Skeletal muscle tissue (tissue), 4 donors: ENCODE results near the gene CHD5. TPM values are rescaled to one million over a fixed set of nuclear protein-coding genes. Genes with fewer than 3 reads are reported as not detected.

Experiments used
- H3K27ac ChIP-seq: one replicate; pipeline ENCODE4 v1.7.0; 2013; ENCODE audit warnings: mild to moderate bottlenecking, low read depth, low read length, inconsistent platforms
- H3K27me3 ChIP-seq, 3 donors: one replicate each; pipeline ENCODE4 v1.7.0; 2013; ENCODE audit warnings: low read length in 3 of 3; ENCODE audit not compliant: control insufficient read depth in 3 of 3, insufficient read depth in 3 of 3
- H3K36me3 ChIP-seq, 3 donors: one replicate each; pipeline ENCODE4 v1.7.0; 2013; ENCODE audit warnings: low read length in 3 of 3; ENCODE audit not compliant: control insufficient read depth in 3 of 3, insufficient read depth in 3 of 3
- H3K4me1 ChIP-seq, 3 donors: one replicate each; pipeline ENCODE4 v1.7.0; 2013; ENCODE audit warnings: low read length in 3 of 3, mild to moderate bottlenecking in 3 of 3; ENCODE audit not compliant: control insufficient read depth in 3 of 3, insufficient read depth in 3 of 3
- H3K4me3 ChIP-seq, 3 donors: one replicate each; pipeline ENCODE4 v1.7.0; 2013; ENCODE audit warnings: low read length in 3 of 3
- H3K9ac ChIP-seq, 3 donors: one replicate each; pipeline ENCODE4 v1.7.0; 2013; ENCODE audit warnings: low read length in 3 of 3, mild to moderate bottlenecking in 3 of 3, moderate library complexity in 2 of 3, low read depth in 1 of 3
- H3K9me3 ChIP-seq, 3 donors: one replicate each; pipeline ENCODE4 v1.7.0; 2013; ENCODE audit warnings: low read length in 3 of 3; ENCODE audit not compliant: control insufficient read depth in 3 of 3
- total RNA-seq: library from RNA; depleted of rRNA; stranded (reverse); fragments of >200 nt; gene quantifications from one replicate; pipeline ENCODE4 v1.2.3, GENCODE V29; 2014
- donor health status: Osteomylitis.

The CHD5 gene
- total RNA-seq, 1 donor from 2014 or later: not detected

GRCh38 chr1:6111991-6112689 is 68.0 kb downstream of the CHD5 start:
- no peak overlapping the region for H3K4me3 ChIP-seq
- no peak overlapping the region for H3K27ac ChIP-seq
- H3K9me3 ChIP-seq: peaks cover 3 to 4% (median 4%) of the 10 kb centered on the region in 3 donors
- no peak overlapping the region for H3K9ac ChIP-seq
- H3K4me1 ChIP-seq: no peaks in the 10 kb centered on the region
- peaks cover 18 to 36% (median 33%) of the 10 kb centered on the region in 3 donors for H3K27me3 ChIP-seq
- no peaks in the 10 kb centered on the region for H3K36me3 ChIP-seq

GRCh38 chr1:6111571-6111970 is 68.5 kb downstream of the CHD5 start:
- Histone ChIP-seq H3K9me3 (peaks cover 3 to 4% (median 4%) of the 10 kb centered on the region in 3 donors), H3K36me3 (no peaks in the 10 kb centered on the region), H3K27ac (no peak overlapping the region), H3K9ac (no peak overlapping the region), H3K4me1 (no peaks in the 10 kb centered on the region), H3K4me3 (no peak overlapping the region), H3K27me3 (peaks cover 18 to 36% (median 33%) of the 10 kb centered on the region in 3 donors)

GRCh38 chr1:6110326-6110725 is 69.8 kb downstream of the CHD5 start:
- Histone ChIP-seq H3K4me1 (no peaks in the 10 kb centered on the region), H3K9me3 (peaks cover under 1 to 1% (median under 1%) of the 10 kb centered on the region in 3 donors), H3K9ac (no peak overlapping the region), H3K36me3 (no peaks in the 10 kb centered on the region), H3K4me3 (no peak overlapping the region), H3K27me3 (peaks cover 18 to 36% (median 33%) of the 10 kb centered on the region in 3 donors), H3K27ac (no peak overlapping the region)

- Histone ChIP-seq H3K9me3 (no peaks in the 10 kb centered on the region), H3K36me3 (no peaks in the 10 kb centered on the region), H3K27ac (no peak overlapping the region), H3K9ac (no peak overlapping the region), H3K4me3 (no peak overlapping the region), H3K27me3 (peaks cover 21 to 43% (median 35%) of the 10 kb centered on the region in 3 donors), H3K4me1 (no peaks in the 10 kb centered on the region)
These were observed 70.4 kb downstream of the CHD5 start for GRCh38 chr1:6109688-6110087.

- H3K27me3 ChIP-seq: peaks cover 22 to 44% (median 39%) of the 10 kb centered on the region in 3 donors
- H3K9me3 ChIP-seq: no peaks in the 10 kb centered on the region
- no peak overlapping the region for H3K9ac ChIP-seq
- H3K4me3 ChIP-seq: no peak overlapping the region
- H3K27ac ChIP-seq: no peak overlapping the region
- H3K4me1 ChIP-seq: no peaks in the 10 kb centered on the region
- no peaks in the 10 kb centered on the region for H3K36me3 ChIP-seq
These were observed 71.0 kb downstream of the CHD5 start for GRCh38 chr1:6108937-6109614.

- Histone ChIP-seq H3K9ac (no peak overlapping the region), H3K36me3 (no peaks in the 10 kb centered on the region), H3K27me3 (peaks cover 23 to 48% (median 41%) of the 10 kb centered on the region in 3 donors)
These were observed 71.6 kb downstream of the CHD5 start for GRCh38 chr1:6108476-6108875.

GRCh38 chr1:6107409-6108356 is 72.4 kb downstream of the CHD5 start:
- Histone ChIP-seq H3K9ac (no peak overlapping the region), H3K4me3 (no peak overlapping the region), H3K9me3 (no peaks in the 10 kb centered on the region), H3K4me1 (no peaks in the 10 kb centered on the region), H3K27me3 (peaks cover 28 to 51% (median 45%) of the 10 kb centered on the region in 3 donors), H3K36me3 (no peaks in the 10 kb centered on the region), H3K27ac (no peak overlapping the region)

More at GRCh38 chr1:6108476-6108875, 71.6 kb downstream of the CHD5 start:
- Histone ChIP-seq H3K4me1 (no peaks in the 10 kb centered on the region), H3K4me3 (no peak overlapping the region), H3K9me3 (no peaks in the 10 kb centered on the region), H3K27ac (no peak overlapping the region)

GRCh38 chr1:6106977-6107376 is 73.1 kb downstream of the CHD5 start:
- Histone ChIP-seq H3K27me3 (peaks cover 26 to 51% (median 43%) of the 10 kb centered on the region in 3 donors), H3K4me3 (no peak overlapping the region), H3K4me1 (no peaks in the 10 kb centered on the region), H3K36me3 (no peaks in the 10 kb centered on the region), H3K27ac (no peak overlapping the region), H3K9me3 (no peaks in the 10 kb centered on the region), H3K9ac (no peak overlapping the region)

GRCh38 chr1:6106321-6106731 is 73.8 kb downstream of the CHD5 start:
- Histone ChIP-seq H3K4me1 (no peaks in the 10 kb centered on the region), H3K4me3 (no peak overlapping the region), H3K9me3 (no peaks in the 10 kb centered on the region), H3K9ac (no peak overlapping the region), H3K36me3 (no peaks in the 10 kb centered on the region), H3K27ac (no peak overlapping the region), H3K27me3 (peaks cover 22 to 45% (median 42%) of the 10 kb centered on the region in 3 donors)
